OCI-LY7 (cell line): ENCODE measurements around the gene UGT1A4.

Experiments
- CTCF ChIP-seq: fragments of 200-600 bp; sonication (generic); conservative IDR thresholded peaks from 2 replicates; pipeline ENCODE4 v1.5.1; 2014; ENCODE audit warnings: mild to moderate bottlenecking, antibody characterized with exemption, low read length, moderate library complexity, mixed read lengths
- EZH2phosphoT487 ChIP-seq: fragments of 200-600 bp; sonication (generic); IDR thresholded peaks from 2 replicates; pipeline ENCODE4 v1.6.1; 2018; ENCODE audit warnings: low read depth, borderline replicate concordance, mild to moderate bottlenecking, mixed run types, antibody characterized with exemption, low read length, moderate library complexity, mixed read lengths

- TF ChIP-seq CTCF (peak; percentile 46), EZH2phosphoT487 (no peak)
Measured at GRCh38 chr2:233807215-233807865, 88.8 kb downstream of the UGT1A4 start.
